CD14-positive monocyte (primary cell): ENCODE data around the gene DOCK10. TPM values are rescaled to one million over a fixed set of nuclear protein-coding genes. Genes with fewer than 3 reads are reported as not detected.

Source experiments
- DNase-seq, 3 donors: peaks; one replicate each; pipeline ENCODE4 v3.0.0-alpha.2; 2011 to 2022
- H2AFZ ChIP-seq: 2 replicates; pipeline ENCODE4 v1.6.0; 2012; ENCODE audit warnings: mild to moderate bottlenecking, low read depth, low read length, inconsistent platforms; ENCODE audit not compliant: insufficient read depth, poor library complexity, severe bottlenecking
- H3K27ac ChIP-seq, 2 donors: 1 replicate in 1 of 2; 2 replicates in 1 of 2; pipeline ENCODE4 v1.5.1; 2012 to 2013; ENCODE audit warnings: low read length in 2 of 2, control low read depth in 1 of 2, inconsistent platforms in 1 of 2, low read depth in 1 of 2, mild to moderate bottlenecking in 1 of 2
- H3K27me3 ChIP-seq, 2 donors: one replicate each; pipeline versions ENCODE4 v1.6.0 to v1.6.1; 2011 to 2013; ENCODE audit warnings: low read length in 2 of 2; ENCODE audit not compliant: control insufficient read depth in 2 of 2, insufficient read depth in 2 of 2
- H3K36me3 ChIP-seq, 2 donors: replicated peaks in 1 of 2; 1 replicate in 1 of 2; 2 replicates in 1 of 2; pipeline versions ENCODE4 v1.5.1 to v1.6.1; 2012 to 2013; ENCODE audit warnings: low read length in 2 of 2, control low read depth in 1 of 2, inconsistent platforms in 1 of 2, mild to moderate bottlenecking in 1 of 2; ENCODE audit not compliant: insufficient read depth in 2 of 2, control insufficient read depth in 1 of 2
- H3K4me1 ChIP-seq, 2 donors: 1 replicate in 1 of 2; 2 replicates in 1 of 2; pipeline versions ENCODE4 v1.5.1 to v1.6.1; 2012 to 2013; ENCODE audit warnings: low read length in 2 of 2, control low read depth in 1 of 2, inconsistent platforms in 1 of 2, mild to moderate bottlenecking in 1 of 2, moderate library complexity in 1 of 2; ENCODE audit not compliant: insufficient read depth in 2 of 2, control insufficient read depth in 1 of 2
- H3K4me2 ChIP-seq: replicated peaks from 2 replicates; pipeline ENCODE3; 2012; ENCODE audit warnings: low read length, moderate library complexity, mild to moderate bottlenecking; ENCODE audit not compliant: poor library complexity, severe bottlenecking; ENCODE audit errors: extremely low read depth
- H3K4me3 ChIP-seq, 3 experiments: fragments of 200-600 bp in 1 of 3; sonication (generic) in 1 of 3; replicated peaks in 1 of 3; 1 replicate in 2 of 3; 2 replicates in 1 of 3; pipeline ENCODE4 v1.5.1; 2011 to 2013; ENCODE audit warnings: low read length in 3 of 3, mild to moderate bottlenecking in 3 of 3, control low read depth in 2 of 3, low read depth in 2 of 3, inconsistent platforms in 1 of 3, moderate library complexity in 1 of 3
- H3K79me2 ChIP-seq: 2 replicates; pipeline ENCODE4 v1.6.0; 2012; ENCODE audit warnings: mild to moderate bottlenecking, control low read depth, inconsistent platforms, low read length, moderate library complexity; ENCODE audit not compliant: insufficient read depth
- H3K9ac ChIP-seq: 2 replicates; pipeline ENCODE4 v1.6.0; 2017; ENCODE audit warnings: low read length, mild to moderate bottlenecking; ENCODE audit not compliant: insufficient read depth, poor library complexity, severe bottlenecking
- H3K9me3 ChIP-seq, 2 donors: replicated peaks in 1 of 2; 1 replicate in 1 of 2; 2 replicates in 1 of 2; pipeline versions ENCODE4 v1.5.1 to v1.6.1; 2012 to 2013; ENCODE audit warnings: low read length in 2 of 2, control low read depth in 1 of 2; ENCODE audit not compliant: control insufficient read depth in 1 of 2, insufficient read depth in 1 of 2
- H4K20me1 ChIP-seq: 2 replicates; pipeline ENCODE4 v1.6.0; 2012; ENCODE audit warnings: mild to moderate bottlenecking, low read length, control low read depth, moderate library complexity; ENCODE audit not compliant: insufficient read depth
- H3K27ac Mint-ChIP-seq, 7 donors: one replicate each; pipeline ENCODE4 v1.8.0; 2020; ENCODE audit warnings: mild to moderate bottlenecking in 7 of 7, mixed read lengths in 7 of 7, moderate library complexity in 6 of 7, inconsistent platforms in 2 of 7
- H3K27me3 Mint-ChIP-seq, 3 donors: one replicate each; pipeline ENCODE4 v1.8.0; 2021 to 2022; ENCODE audit warnings: low read depth in 3 of 3, mild to moderate bottlenecking in 3 of 3, mixed read lengths in 3 of 3, moderate library complexity in 3 of 3, inconsistent platforms in 1 of 3
- H3K36me3 Mint-ChIP-seq, 2 donors: one replicate each; pipeline ENCODE4 v1.8.0; 2020; ENCODE audit warnings: mixed read lengths in 2 of 2, inconsistent platforms in 1 of 2, mild to moderate bottlenecking in 1 of 2
- H3K4me1 Mint-ChIP-seq: one replicate; pipeline ENCODE4 v1.8.0; 2020; ENCODE audit warnings: mild to moderate bottlenecking, mixed read lengths
- H3K4me3 Mint-ChIP-seq, 2 donors: one replicate each; pipeline ENCODE4 v1.8.0; 2020; ENCODE audit warnings: mild to moderate bottlenecking in 2 of 2, mixed read lengths in 2 of 2, moderate library complexity in 1 of 2
- H3K9me3 Mint-ChIP-seq, 7 donors: one replicate each; pipeline ENCODE4 v1.8.0; 2020 to 2022; ENCODE audit warnings: mixed read lengths in 7 of 7, mild to moderate bottlenecking in 6 of 7, moderate library complexity in 6 of 7, inconsistent platforms in 2 of 7
- WGBS: methylation state at CpG from one replicate; pipeline ENCODE4 v1.1.5; 2013; ENCODE audit warnings: missing lambda C conversion rate; ENCODE audit not compliant: insufficient coverage; 5-methylcytosine and 5-hydroxymethylcytosine counted together
- intact Hi-C, 2 donors: fragments of 100-400 bp; cut with micrococcal nuclease; formaldehyde crosslinking; loops; one replicate each; pipeline versions ENCODE4 v1.15.0 to v1.15.1; 2023
- polyA plus RNA-seq, 3 donors: library from polyadenylated mRNA; depleted of rRNA in 1 of 3; unstranded in 2 of 3; stranded (reverse) in 1 of 3; fragments of 300-500 nt in 2 of 3; fragments of >200 nt in 1 of 3; fragmentation: Illumina TruSeq in 2 of 3; gene quantifications; 1 replicate in 2 of 3; 2 replicates in 1 of 3; pipeline ENCODE4 v1.2.3, GENCODE V29; 2012 to 2021
- TF ChIP-seq, protein P1 (sequence below): fragments of 200-600 bp; IDR thresholded peaks from one replicate; pipeline ENCODE4 v1.8.0; 2022; ENCODE audit warnings: antibody characterized with exemption, mild to moderate bottlenecking

The DOCK10 gene
- polyA plus RNA-seq, 3 donors: 9.5 to 30.9 (median 16.5) TPM

DNA sequence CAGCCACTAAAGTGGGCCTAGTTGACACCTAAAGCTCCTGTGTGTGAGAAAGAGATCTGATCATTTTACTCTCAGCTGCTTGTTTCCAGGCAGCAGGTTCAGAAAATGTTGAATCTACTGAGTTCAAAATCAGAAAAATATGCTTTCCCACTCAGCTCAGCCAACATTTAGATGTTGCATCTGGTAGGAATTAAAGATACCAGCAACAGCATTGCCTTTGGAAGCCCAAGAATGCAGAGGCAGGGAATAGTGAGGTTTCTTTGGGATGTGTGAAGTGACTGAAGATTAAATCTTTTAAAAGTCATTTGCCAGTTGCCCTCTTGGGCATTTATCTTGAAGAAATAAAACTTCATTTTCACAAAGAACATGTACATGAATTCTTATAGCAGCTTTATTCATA is 33.9 kb upstream of the DOCK10 start:
- H3K4me1 Mint-ChIP-seq: peaks cover 2% of the 10 kb centered on the region
- H2AFZ ChIP-seq: no peak overlapping the region
- peaks cover 0 to 2% (median 2%) of the 10 kb centered on the region in 3 donors for H3K27me3 Mint-ChIP-seq
- intact Hi-C loops: no loop called here
- H3K4me3 ChIP-seq: no peak overlapping the region
- no peaks in the 10 kb centered on the region for H4K20me1 ChIP-seq
- no peaks in the 10 kb centered on the region for H3K36me3 Mint-ChIP-seq
- H3K27ac ChIP-seq: no peak overlapping the region
- no peak overlapping the region for H3K4me2 ChIP-seq
- no peaks in the 10 kb centered on the region for H3K9me3 ChIP-seq
- H3K9me3 Mint-ChIP-seq: peaks cover 0 to 2% (median 0%) of the 10 kb centered on the region in 7 donors
- H3K36me3 ChIP-seq: no peaks in the 10 kb centered on the region
- TF ChIP-seq, protein P1, sequence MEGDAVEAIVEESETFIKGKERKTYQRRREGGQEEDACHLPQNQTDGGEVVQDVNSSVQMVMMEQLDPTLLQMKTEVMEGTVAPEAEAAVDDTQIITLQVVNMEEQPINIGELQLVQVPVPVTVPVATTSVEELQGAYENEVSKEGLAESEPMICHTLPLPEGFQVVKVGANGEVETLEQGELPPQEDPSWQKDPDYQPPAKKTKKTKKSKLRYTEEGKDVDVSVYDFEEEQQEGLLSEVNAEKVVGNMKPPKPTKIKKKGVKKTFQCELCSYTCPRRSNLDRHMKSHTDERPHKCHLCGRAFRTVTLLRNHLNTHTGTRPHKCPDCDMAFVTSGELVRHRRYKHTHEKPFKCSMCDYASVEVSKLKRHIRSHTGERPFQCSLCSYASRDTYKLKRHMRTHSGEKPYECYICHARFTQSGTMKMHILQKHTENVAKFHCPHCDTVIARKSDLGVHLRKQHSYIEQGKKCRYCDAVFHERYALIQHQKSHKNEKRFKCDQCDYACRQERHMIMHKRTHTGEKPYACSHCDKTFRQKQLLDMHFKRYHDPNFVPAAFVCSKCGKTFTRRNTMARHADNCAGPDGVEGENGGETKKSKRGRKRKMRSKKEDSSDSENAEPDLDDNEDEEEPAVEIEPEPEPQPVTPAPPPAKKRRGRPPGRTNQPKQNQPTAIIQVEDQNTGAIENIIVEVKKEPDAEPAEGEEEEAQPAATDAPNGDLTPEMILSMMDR: no peak
- H3K4me1 ChIP-seq: no peaks in the 10 kb centered on the region
- no peaks in the 10 kb centered on the region for H3K79me2 ChIP-seq
- H3K4me3 Mint-ChIP-seq: no peak overlapping the region
- H3K9ac ChIP-seq: no peak overlapping the region
- no peak overlapping the region for H3K27ac Mint-ChIP-seq
- no peak for DNase-seq
- no peaks in the 10 kb centered on the region for H3K27me3 ChIP-seq

DNA sequence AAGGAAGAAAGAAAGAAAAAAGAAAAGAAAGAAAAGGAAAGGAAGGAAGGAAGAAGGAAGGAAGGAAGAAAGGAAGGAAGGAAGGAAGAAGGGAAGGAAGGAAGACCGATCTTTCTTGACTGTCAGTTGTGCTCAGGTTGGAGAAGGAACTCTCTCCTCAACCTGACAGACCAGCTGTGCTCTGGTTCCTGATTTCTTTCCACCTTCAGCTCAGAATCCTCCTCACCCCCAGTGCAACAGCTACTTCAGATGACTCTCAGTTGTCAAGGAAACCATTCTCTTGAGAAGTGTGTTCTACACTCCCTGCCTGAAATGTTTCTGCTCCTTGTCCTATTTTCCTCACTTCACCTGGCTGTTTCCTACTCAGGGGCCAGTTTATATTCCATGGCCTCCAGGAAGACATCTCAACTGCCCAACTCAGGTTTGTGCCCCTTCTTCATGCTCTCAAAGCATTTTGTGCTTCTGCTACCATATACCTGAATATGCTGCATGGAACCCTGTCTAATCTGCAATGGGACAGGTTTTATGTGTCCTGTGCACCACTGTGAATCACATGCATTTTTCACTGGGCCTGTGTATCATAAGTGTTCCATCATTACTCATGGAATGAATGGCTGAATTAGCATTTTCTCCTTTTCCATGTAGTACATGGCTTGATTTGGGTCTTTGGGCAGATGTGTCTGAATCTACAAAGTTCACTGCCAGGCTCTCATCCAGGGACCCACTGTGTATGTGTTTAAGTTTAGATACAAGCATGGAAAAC is 32.8 kb upstream of the DOCK10 start:
- intact Hi-C loops: no loop called here
- Mint-ChIP-seq H3K9me3 (peaks cover 0 to 2% (median 0%) of the 10 kb centered on the region in 7 donors), H3K36me3 (no peaks in the 10 kb centered on the region), H3K27ac (peak overlapping the region in 1 of 7 donors; percentile 37), H3K4me3 (no peak overlapping the region), H3K27me3 (peaks cover 0 to 2% (median 2%) of the 10 kb centered on the region in 3 donors), H3K4me1 (peaks cover 4% of the 10 kb centered on the region)
- Histone ChIP-seq H3K9ac (no peak overlapping the region), H3K4me2 (no peak overlapping the region), H3K36me3 (no peaks in the 10 kb centered on the region), H3K9me3 (no peaks in the 10 kb centered on the region), H4K20me1 (no peaks in the 10 kb centered on the region), H3K4me1 (peaks cover 0 to 2% of the 10 kb centered on the region in 2 donors), H3K27me3 (no peaks in the 10 kb centered on the region), H2AFZ (no peak overlapping the region), H3K4me3 (no peak overlapping the region), H3K79me2 (no peaks in the 10 kb centered on the region), H3K27ac (no peak overlapping the region)
- TF ChIP-seq, protein P1: no peak
- no CpG with 5 or more reads among the region's 1 CpG for WGBS
- DNase-seq: no peak
